ENCODE results near the gene ANTXR1. TPM values are rescaled to one million over a fixed set of nuclear protein-coding genes. Genes with fewer than 3 reads are reported as not detected.

ANTXR1 gene
- total and polyA plus RNA-seq, 2 experiments from 2014 or later = 128 to 191 TPM

DNA sequence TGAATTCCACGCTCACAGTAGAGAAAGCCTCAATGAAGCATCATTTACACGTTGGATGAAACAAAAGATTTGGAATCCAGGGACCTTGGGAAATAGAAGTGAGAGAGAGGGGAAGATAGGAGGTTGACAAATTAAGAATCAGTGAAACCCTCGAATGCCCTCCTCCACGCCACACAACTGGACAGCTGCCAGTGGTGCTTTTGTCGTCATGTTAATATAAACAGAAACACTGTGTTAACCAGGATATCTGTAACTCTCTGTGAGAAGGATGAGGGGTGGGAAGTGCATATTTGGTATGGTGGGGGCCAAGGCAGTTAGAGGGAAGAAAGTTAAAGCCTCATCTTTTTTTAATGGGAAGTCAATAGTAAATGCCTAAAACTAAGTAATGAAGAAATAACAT, 265.4 kb downstream of the ANTXR1 start:
- WGBS, 2 experiments (ENCODE audit: low coverage in 1 of 2, low lambda C conversion rate in 2 of 2, missing lambda C conversion rate in 2 of 2) = 84 to 91% methylated on average over 5 of the region's 5 CpGs
- no peaks in the 10 kb centered on the region for H3F3A ChIP-seq (ENCODE audit: insufficient read depth)
- H3K4me1 ChIP-seq (ENCODE audit: insufficient read depth) = no peaks in the 10 kb centered on the region
- no peak overlapping the region for H3K9ac ChIP-seq
- H3K27ac ChIP-seq = no peak overlapping the region
- H3K4me2 ChIP-seq (ENCODE audit: unreplicated experiment) = no peak overlapping the region
- H3K79me2 ChIP-seq (ENCODE audit: insufficient read depth) = no peaks in the 10 kb centered on the region
- no peaks in the 10 kb centered on the region for H3K9me3 ChIP-seq (ENCODE audit: low read depth)
- in situ Hi-C loops (cut with MboI) = no loop called here
- no peak overlapping the region for H2AFZ ChIP-seq
- no peaks in the 10 kb centered on the region for H3K27me3 ChIP-seq (replicated peaks; ENCODE audit: insufficient read depth)
- DNase-seq = no peak
- no peak overlapping the region for H3K4me3 ChIP-seq
- H4K20me1 ChIP-seq (ENCODE audit: insufficient read depth) = no peaks in the 10 kb centered on the region
- no peak for TF ChIP-seq EZH2phosphoT487 (IDR thresholded peaks at IDR 0.05; ENCODE audit: insufficient read depth, low read depth)
- no peak for TF ChIP-seq EZH2 (IDR thresholded peaks at IDR 0.05; ENCODE audit: insufficient read depth, poor library complexity, severe bottlenecking)
- H3K36me3 ChIP-seq (ENCODE audit: low read depth) = no peaks in the 10 kb centered on the region
- H3K9me2 ChIP-seq (ENCODE audit: insufficient read depth) = no peaks in the 10 kb centered on the region

DNA sequence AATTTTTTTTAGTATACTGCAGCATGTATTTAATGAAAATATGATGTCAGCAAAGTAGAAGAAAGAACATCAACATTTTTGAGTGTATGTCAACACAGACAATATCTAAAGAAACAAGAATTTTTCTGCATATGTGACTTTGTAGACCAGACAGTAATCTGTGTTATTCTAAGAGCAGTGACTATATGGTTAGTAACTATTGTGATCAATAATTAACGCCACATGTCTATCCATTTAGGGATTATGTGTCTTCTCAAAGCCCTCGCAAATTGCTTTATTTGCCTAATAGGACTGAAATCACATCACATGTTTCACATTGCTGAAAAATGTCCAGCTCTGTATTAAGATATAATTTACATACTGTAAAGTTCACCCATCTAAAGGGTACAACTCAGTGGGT, 266.2 kb downstream of the ANTXR1 start:
- H3K4me1 ChIP-seq (ENCODE audit: insufficient read depth) = no peaks in the 10 kb centered on the region
- no peak overlapping the region for H3K27ac ChIP-seq
- no peak overlapping the region for H2AFZ ChIP-seq
- H3K27me3 ChIP-seq (replicated peaks; ENCODE audit: insufficient read depth) = no peaks in the 10 kb centered on the region
- no peaks in the 10 kb centered on the region for H3K9me3 ChIP-seq (ENCODE audit: low read depth)
- WGBS, 2 experiments (ENCODE audit: low coverage in 1 of 2, low lambda C conversion rate in 2 of 2, missing lambda C conversion rate in 2 of 2) = 53 to 65% methylated on average over 2 of the region's 2 CpGs
- TF ChIP-seq EZH2 (IDR thresholded peaks at IDR 0.05; ENCODE audit: insufficient read depth, poor library complexity, severe bottlenecking) = no peak
- no peak for TF ChIP-seq EZH2phosphoT487 (IDR thresholded peaks at IDR 0.05; ENCODE audit: insufficient read depth, low read depth)
- H3K9me2 ChIP-seq (ENCODE audit: insufficient read depth) = no peaks in the 10 kb centered on the region
- H3F3A ChIP-seq (ENCODE audit: insufficient read depth) = no peaks in the 10 kb centered on the region
- H3K36me3 ChIP-seq (ENCODE audit: low read depth) = no peaks in the 10 kb centered on the region
- H3K4me2 ChIP-seq (ENCODE audit: unreplicated experiment) = no peak overlapping the region
- in situ Hi-C loops (cut with MboI) = no loop called here
- no peak for DNase-seq
- no peaks in the 10 kb centered on the region for H4K20me1 ChIP-seq (ENCODE audit: insufficient read depth)
- H3K79me2 ChIP-seq (ENCODE audit: insufficient read depth) = no peaks in the 10 kb centered on the region
- H3K4me3 ChIP-seq = no peak overlapping the region
- H3K9ac ChIP-seq = no peak overlapping the region

DNA sequence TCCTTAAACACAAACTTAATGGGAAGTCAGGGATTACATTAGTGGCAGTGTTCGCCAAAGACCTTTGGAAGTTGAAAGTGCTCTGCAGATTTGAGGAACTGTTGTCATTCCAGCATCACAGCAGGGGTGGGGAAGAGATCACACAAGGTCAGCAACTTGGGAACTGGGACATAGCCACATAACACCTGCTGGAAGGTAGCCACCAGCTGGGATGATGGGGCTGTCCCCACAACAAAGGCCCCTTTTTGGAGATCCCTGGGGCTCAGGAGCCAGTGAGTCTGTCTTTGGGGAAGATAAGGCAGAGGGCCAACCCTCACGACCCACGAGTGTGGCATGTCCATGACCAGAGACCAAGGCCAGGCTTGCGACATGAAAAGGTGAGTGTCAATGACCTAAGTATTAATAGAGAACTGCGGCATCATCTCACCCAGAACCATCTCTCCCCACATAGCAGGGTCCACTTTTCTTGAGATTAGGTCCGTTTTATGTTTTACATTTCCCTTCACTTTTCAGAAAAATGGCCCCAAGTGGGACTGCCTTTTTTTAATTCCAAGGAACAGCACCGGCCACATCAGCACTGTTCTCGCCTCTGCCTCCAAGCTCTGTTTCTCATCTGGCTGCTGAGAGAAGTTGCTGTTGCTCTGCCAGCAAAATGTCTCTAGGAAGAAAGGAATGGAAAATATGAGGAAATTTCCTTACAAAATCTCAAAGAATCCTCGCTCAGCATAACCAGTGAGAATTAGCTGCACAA, 267.1 kb downstream of the ANTXR1 start:
- H3K79me2 ChIP-seq (ENCODE audit: insufficient read depth) = no peaks in the 10 kb centered on the region
- in situ Hi-C loops (cut with MboI) = no loop called here
- no peak overlapping the region for H3K27ac ChIP-seq
- H3K36me3 ChIP-seq (ENCODE audit: low read depth) = no peaks in the 10 kb centered on the region
- H3K9me2 ChIP-seq (ENCODE audit: insufficient read depth) = no peaks in the 10 kb centered on the region
- no peak overlapping the region for H3K4me2 ChIP-seq (ENCODE audit: unreplicated experiment)
- no peaks in the 10 kb centered on the region for H4K20me1 ChIP-seq (ENCODE audit: insufficient read depth)
- no peak overlapping the region for H2AFZ ChIP-seq
- H3K4me1 ChIP-seq (ENCODE audit: insufficient read depth) = no peaks in the 10 kb centered on the region
- H3K9ac ChIP-seq = no peak overlapping the region
- H3K4me3 ChIP-seq = no peak overlapping the region
- 53 to 57% methylated on average over 9 of the region's 9 CpGs for WGBS, 2 experiments (ENCODE audit: low coverage in 1 of 2, low lambda C conversion rate in 2 of 2, missing lambda C conversion rate in 2 of 2)
- DNase-seq = peak; percentile 37
- no peaks in the 10 kb centered on the region for H3F3A ChIP-seq (ENCODE audit: insufficient read depth)
- TF ChIP-seq EZH2 (IDR thresholded peaks at IDR 0.05; ENCODE audit: insufficient read depth, poor library complexity, severe bottlenecking) (no peak), EZH2phosphoT487 (IDR thresholded peaks at IDR 0.05; ENCODE audit: insufficient read depth, low read depth) (no peak)
- H3K9me3 ChIP-seq (ENCODE audit: low read depth) = no peaks in the 10 kb centered on the region
- no peaks in the 10 kb centered on the region for H3K27me3 ChIP-seq (replicated peaks; ENCODE audit: insufficient read depth)

DNA sequence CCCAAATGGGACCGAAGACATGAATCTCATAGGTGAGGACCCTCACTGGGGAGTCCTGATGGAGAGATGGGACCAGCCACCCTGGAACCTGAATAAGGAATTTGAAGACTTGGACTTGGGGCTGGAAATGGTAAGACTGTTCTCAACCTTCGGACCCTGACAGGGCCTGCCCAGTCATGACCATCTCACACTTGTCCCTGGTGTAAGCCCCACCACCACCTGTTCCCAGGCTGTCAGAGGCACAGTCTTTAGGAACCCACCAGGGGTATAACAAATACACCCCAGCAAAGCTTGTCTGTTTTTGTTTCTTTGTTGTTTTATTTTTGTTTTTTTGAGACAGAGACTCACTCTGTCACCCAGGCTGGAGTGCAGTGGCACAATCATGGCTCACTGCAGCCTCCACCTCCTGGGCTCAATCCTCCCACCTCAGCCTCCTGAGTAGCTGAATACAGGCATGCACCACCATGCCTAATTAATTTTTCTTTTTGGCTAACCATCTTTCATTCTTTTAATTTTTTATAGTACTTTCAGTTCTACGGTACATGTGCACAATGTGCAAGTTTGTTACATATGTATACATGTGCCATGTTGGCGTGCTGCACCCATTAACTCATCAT, 267.9 kb downstream of the ANTXR1 start:
- Histone ChIP-seq H3K4me2 (ENCODE audit: unreplicated experiment) (no peak overlapping the region), H3F3A (ENCODE audit: insufficient read depth) (no peaks in the 10 kb centered on the region), H2AFZ (no peak overlapping the region), H3K9me2 (ENCODE audit: insufficient read depth) (no peaks in the 10 kb centered on the region), H4K20me1 (ENCODE audit: insufficient read depth) (no peaks in the 10 kb centered on the region), H3K27me3 (replicated peaks; ENCODE audit: insufficient read depth) (no peaks in the 10 kb centered on the region), H3K9me3 (ENCODE audit: low read depth) (no peaks in the 10 kb centered on the region), H3K36me3 (ENCODE audit: low read depth) (no peaks in the 10 kb centered on the region), H3K9ac (no peak overlapping the region), H3K79me2 (ENCODE audit: insufficient read depth) (no peaks in the 10 kb centered on the region), H3K4me3 (no peak overlapping the region), H3K4me1 (ENCODE audit: insufficient read depth) (no peaks in the 10 kb centered on the region), H3K27ac (no peak overlapping the region)
- TF ChIP-seq EZH2phosphoT487 (IDR thresholded peaks at IDR 0.05; ENCODE audit: insufficient read depth, low read depth) (no peak), EZH2 (IDR thresholded peaks at IDR 0.05; ENCODE audit: insufficient read depth, poor library complexity, severe bottlenecking) (no peak)
- in situ Hi-C loops (cut with MboI) = no loop called here
- WGBS, 2 experiments (ENCODE audit: low coverage in 1 of 2, low lambda C conversion rate in 2 of 2, missing lambda C conversion rate in 2 of 2) = 67 to 80% methylated on average over 4 of the region's 4 CpGs
- no peak for DNase-seq
